WTC11 (cell line): Measurements from ENCODE around the gene MYO6. TPM values are rescaled to one million over a fixed set of nuclear protein-coding genes. Genes with fewer than 3 reads are reported as not detected.

Source experiments
- ATAC-seq: fragments of 200-7000 bp; cut with Tn5 transposase; 2 replicates; pipeline ENCODE4 v1.10.0; 2021; ENCODE audit warnings: mild to moderate bottlenecking, moderate library complexity
- CTCF ChIA-PET: fragments of 300-600 bp; sonication (Branson Sonifier 250); formaldehyde crosslinking; loops from one replicate; lab custom pipeline; 2021; ENCODE audit warnings: antibody characterized with exemption; lab: Charles Lee
- POLR2A ChIA-PET: fragments of 350-600 bp; sonication (Branson Sonifier 250); formaldehyde crosslinking; loops from one replicate; lab custom pipeline; 2021; ENCODE audit warnings: antibody characterized with exemption; lab: Charles Lee
- DNase-seq: peaks from one replicate; pipeline ENCODE4 v3.0.0; 2021; ENCODE audit warnings: low spot score
- H3K27ac Mint-ChIP-seq: 2 replicates; pipeline ENCODE4 v1.8.0; 2021; ENCODE audit warnings: mixed read lengths
- H3K27me3 Mint-ChIP-seq: 2 replicates; pipeline ENCODE4 v1.8.0; 2021; ENCODE audit warnings: low read depth, mild to moderate bottlenecking, moderate library complexity, mixed read lengths
- H3K36me3 Mint-ChIP-seq: 2 replicates; pipeline ENCODE4 v1.8.0; 2021; ENCODE audit warnings: mixed read lengths
- H3K4me1 Mint-ChIP-seq: 2 replicates; pipeline ENCODE4 v1.8.0; 2022; ENCODE audit warnings: mixed read lengths
- H3K4me3 Mint-ChIP-seq: 2 replicates; pipeline ENCODE4 v1.8.0; 2021; ENCODE audit warnings: mild to moderate bottlenecking, moderate library complexity, mixed read lengths
- H3K9me3 Mint-ChIP-seq: 2 replicates; pipeline ENCODE4 v1.8.0; 2021; ENCODE audit warnings: mixed read lengths
- ATF2 ChIP-seq: sonication (generic); formaldehyde crosslinking; IDR thresholded peaks from 2 replicates; pipeline ENCODE4 v1.8.1; 2022; ENCODE audit warnings: low read depth, missing genetic modification reagents, borderline replicate concordance
- CDX4 ChIP-seq: fragments of 250-450 bp; sonication (Bioruptor Pico); IDR thresholded peaks from 2 replicates; pipeline ENCODE4 v1.9.0; 2021; ENCODE audit warnings: moderate library complexity, mild to moderate bottlenecking, inconsistent platforms, borderline replicate concordance
- CREB1 ChIP-seq: sonication (generic); formaldehyde crosslinking; IDR thresholded peaks from 2 replicates; pipeline ENCODE4 v1.8.0; 2023; ENCODE audit warnings: mild to moderate bottlenecking, missing genetic modification reagents
- CTCF ChIP-seq: fragments of 200-600 bp; IDR thresholded peaks from 2 replicates; pipeline ENCODE4 v1.8.0; 2022; ENCODE audit warnings: antibody characterized with exemption
- E2F1 ChIP-seq: sonication (generic); formaldehyde crosslinking; IDR thresholded peaks from 2 replicates; pipeline ENCODE4 v1.8.0; 2022; ENCODE audit warnings: mild to moderate bottlenecking, missing genetic modification reagents
- EMX1 ChIP-seq: fragments of 250-450 bp; sonication (Bioruptor Pico); IDR thresholded peaks from 2 replicates; pipeline ENCODE4 v1.8.0; 2021; ENCODE audit warnings: mild to moderate bottlenecking
- FOXK1 ChIP-seq: sonication (generic); formaldehyde crosslinking; IDR thresholded peaks from 2 replicates; pipeline ENCODE4 v1.8.0; 2022; ENCODE audit warnings: mild to moderate bottlenecking, moderate library complexity, missing genetic modification reagents
- GRHL2 ChIP-seq: fragments of 250-450 bp; sonication (Bioruptor Pico); IDR thresholded peaks from 2 replicates; pipeline ENCODE4 v1.8.0; 2022; ENCODE audit warnings: mild to moderate bottlenecking, moderate library complexity; ENCODE audit not compliant: insufficient replicate concordance, severe bottlenecking
- GTF2I ChIP-seq: fragments of 250-450 bp; sonication (Bioruptor Pico); conservative IDR thresholded peaks from 2 replicates; pipeline ENCODE4 v1.4.0; 2021; ENCODE audit warnings: mild to moderate bottlenecking
- HMGA2 ChIP-seq: fragments of 250-450 bp; sonication (Bioruptor Pico); IDR thresholded peaks from 2 replicates; pipeline ENCODE4 v1.4.0; 2021; ENCODE audit warnings: mild to moderate bottlenecking, moderate library complexity
- IRF2 ChIP-seq: sonication (generic); formaldehyde crosslinking; IDR thresholded peaks from 2 replicates; pipeline ENCODE4 v1.8.0; 2022; ENCODE audit warnings: low read depth, missing genetic modification reagents, borderline replicate concordance
- JUN ChIP-seq: sonication (generic); formaldehyde crosslinking; IDR thresholded peaks from 2 replicates; pipeline ENCODE4 v1.8.0; 2023; ENCODE audit warnings: mild to moderate bottlenecking, missing genetic modification reagents
- MAX ChIP-seq: sonication (generic); formaldehyde crosslinking; IDR thresholded peaks from 2 replicates; pipeline ENCODE4 v1.8.0; 2022; ENCODE audit warnings: mild to moderate bottlenecking, missing genetic modification reagents
- MXD4 ChIP-seq: fragments of 250-450 bp; sonication (Bioruptor Pico); IDR thresholded peaks from 2 replicates; pipeline ENCODE4 v1.8.0; 2021; ENCODE audit warnings: mild to moderate bottlenecking, moderate library complexity, borderline replicate concordance
- MYBL2 ChIP-seq: sonication (generic); formaldehyde crosslinking; IDR thresholded peaks from 2 replicates; pipeline ENCODE4 v1.8.1; 2023; ENCODE audit warnings: mild to moderate bottlenecking, moderate library complexity, missing genetic modification reagents
- NFYB ChIP-seq: sonication (generic); formaldehyde crosslinking; conservative IDR thresholded peaks from 2 replicates; pipeline ENCODE4 v1.8.0; 2022; ENCODE audit warnings: low read depth, missing genetic modification reagents
- NR2C2 ChIP-seq: sonication (generic); formaldehyde crosslinking; IDR thresholded peaks from 2 replicates; pipeline ENCODE4 v1.8.0; 2022; ENCODE audit warnings: mild to moderate bottlenecking, missing genetic modification reagents
- RELA ChIP-seq: sonication (generic); formaldehyde crosslinking; IDR thresholded peaks from 2 replicates; pipeline ENCODE4 v1.8.1; 2022; ENCODE audit warnings: missing genetic modification reagents, mild to moderate bottlenecking, borderline replicate concordance
- USF1 ChIP-seq: sonication (generic); formaldehyde crosslinking; IDR thresholded peaks from 2 replicates; pipeline ENCODE4 v1.8.0; 2022; ENCODE audit warnings: mild to moderate bottlenecking, missing genetic modification reagents
- ZMAT4 ChIP-seq: fragments of 250-450 bp; sonication (Bioruptor Pico); IDR thresholded peaks from 2 replicates; pipeline ENCODE4 v1.9.0; 2021; ENCODE audit warnings: mild to moderate bottlenecking
- ZNF219 ChIP-seq: sonication (generic); formaldehyde crosslinking; IDR thresholded peaks from 2 replicates; pipeline ENCODE4 v1.8.0; 2023; ENCODE audit warnings: missing genetic modification reagents, mild to moderate bottlenecking, borderline replicate concordance
- ZNF232 ChIP-seq: sonication (generic); formaldehyde crosslinking; IDR thresholded peaks from 2 replicates; pipeline ENCODE4 v1.8.0; 2022; ENCODE audit warnings: mild to moderate bottlenecking, missing genetic modification reagents
- ZNF263 ChIP-seq: sonication (generic); formaldehyde crosslinking; IDR thresholded peaks from 2 replicates; pipeline ENCODE4 v1.8.1; 2022; ENCODE audit warnings: low read depth, mild to moderate bottlenecking, moderate library complexity, missing genetic modification reagents
- ZSCAN18 ChIP-seq: fragments of 250-450 bp; sonication (Bioruptor Pico); IDR thresholded peaks from 2 replicates; pipeline ENCODE4 v2.1.2; 2022; ENCODE audit warnings: mild to moderate bottlenecking, moderate library complexity
- total RNA-seq: library from RNA; stranded (reverse); gene quantifications from 3 replicates; pipeline ENCODE4 v1.2.3, GENCODE V29; 2021

The MYO6 gene
- total RNA-seq, 1 experiment from 2014 or later = 32.6 TPM

- TF ChIP-seq ZSCAN18 (CRISPR knock-in tag) = no peak
- no peak for TF ChIP-seq MAX (CRISPR knock-in tag)
- TF ChIP-seq CREB1 = no peak
- no peak for TF ChIP-seq USF1
- no peak for TF ChIP-seq HMGA2 (CRISPR knock-in tag)
- no peak for TF ChIP-seq ZMAT4 (CRISPR knock-in tag)
- no peak for TF ChIP-seq RELA (CRISPR knock-in tag)
- no peak for TF ChIP-seq JUN (CRISPR knock-in tag)
- no peak for TF ChIP-seq MYBL2 (CRISPR knock-in tag)
- TF ChIP-seq ZNF219 (CRISPR knock-in tag) = no peak
- no peak for TF ChIP-seq EMX1
- TF ChIP-seq ZNF263 (CRISPR knock-in tag) = no peak
- TF ChIP-seq GRHL2 (CRISPR knock-in tag) = no peak
- no peak for TF ChIP-seq GTF2I (CRISPR knock-in tag)
- no peak for TF ChIP-seq CDX4 (CRISPR knock-in tag)
- no peak for TF ChIP-seq MXD4 (CRISPR knock-in tag)
- no peak for TF ChIP-seq NFYB (CRISPR knock-in tag)
- TF ChIP-seq CTCF = no peak
- no peak for TF ChIP-seq NR2C2 (CRISPR knock-in tag)
- no peak for TF ChIP-seq FOXK1 (CRISPR knock-in tag)
- Mint-ChIP-seq H3K4me1 (peaks cover 20% of the 10 kb centered on the region), H3K27me3 (no peaks in the 10 kb centered on the region), H3K36me3 (peaks cover 8% of the 10 kb centered on the region; the same call in 1 of the 2 replicates), H3K4me3 (no peak overlapping the region), H3K27ac (no peak overlapping the region), H3K9me3 (peaks cover 4% of the 10 kb centered on the region)
- POLR2A ChIA-PET = no interaction called here
- DNase-seq = no peak
- no peak for ATAC-seq
- CTCF ChIA-PET = interaction anchor here (0.6 kb wide), 1 partner anchor 66 kb away, joined by 3 read pairs; no protein-coding TSS in a partner anchor
Observed at GRCh38 chr6:75815756-75816155, 66.7 kb downstream of the MYO6 start.

GRCh38 chr6:75818098-75818855 is 69.2 kb downstream of the MYO6 start:
- Mint-ChIP-seq H3K27me3 (no peaks in the 10 kb centered on the region), H3K4me1 (peaks cover 11% of the 10 kb centered on the region), H3K27ac (no peak overlapping the region), H3K9me3 (no peaks in the 10 kb centered on the region), H3K36me3 (peaks cover 5% of the 10 kb centered on the region; the same call in 1 of the 2 replicates), H3K4me3 (no peak overlapping the region)
- TF ChIP-seq IRF2 (no peak), GRHL2 (CRISPR knock-in tag) (no peak), E2F1 (CRISPR knock-in tag) (no peak), ATF2 (CRISPR knock-in tag) (no peak), ZNF232 (CRISPR knock-in tag) (no peak), EMX1 (no peak)
- no peak for ATAC-seq
- no peak for DNase-seq
- ChIA-PET CTCF (no interaction called here), POLR2A (no interaction called here)
